HG02885 (cell line): ENCODE results near the gene SIN3A.
A peak's percentile ranks its signal among the peaks of the same experiment; 100 is the strongest.
"Not testable (repeated sequence)": the region's sequence is repeated elsewhere in the genome, so short reads cannot be mapped to it uniquely, and the experiment has no call there.

Experiments used
- ATAC-seq: cut with Tn5 transposase; IDR thresholded peaks from one replicate; pipeline ENCODE4 v1.9.1; 2021; ENCODE audit warnings: mild to moderate bottlenecking; ENCODE audit not compliant: unreplicated experiment, poor library complexity

Gene SIN3A

GRCh38 chr15:75451674-75452363 is at the start of gene SIN3A:
Gene SIN3A (minus strand): TSS chr15:75451690. CDS start chr15:75430375, 21,315 bp downstream.
- peak; percentile 46 for ATAC-seq

GRCh38 chr15:75493732-75494131 is 42.2 kb upstream of the SIN3A start:
- ATAC-seq, result no peak

- ATAC-seq, result no peak
Measured at GRCh38 chr15:75483961-75484360, 32.5 kb upstream of the SIN3A start.

GRCh38 chr15:75483556-75483955 is 32.1 kb upstream of the SIN3A start:
- ATAC-seq, result not testable (repeated sequence)

- no peak for ATAC-seq
Measured at GRCh38 chr15:75483106-75483505, 31.6 kb upstream of the SIN3A start.

- not testable (repeated sequence) for ATAC-seq
Measured at GRCh38 chr15:75480463-75480862, 29.0 kb upstream of the SIN3A start.

- ATAC-seq, result no peak
Measured at GRCh38 chr15:75479670-75480069, 28.2 kb upstream of the SIN3A start.

GRCh38 chr15:75477094-75477493 is 25.6 kb upstream of the SIN3A start:
- ATAC-seq, result not testable (repeated sequence)

GRCh38 chr15:75468913-75469598 is 17.6 kb upstream of the SIN3A start:
- no peak for ATAC-seq

- no peak for ATAC-seq
Measured at GRCh38 chr15:75460646-75461045, 9.2 kb upstream of the SIN3A start.

- ATAC-seq, result no peak
Measured at GRCh38 chr15:75459581-75459980, 8.1 kb upstream of the SIN3A start.

- ATAC-seq, result no peak
Measured at GRCh38 chr15:75456710-75457109, 5.2 kb upstream of the SIN3A start.

- no peak for ATAC-seq
Measured at GRCh38 chr15:75455982-75456531, 4.6 kb upstream of the SIN3A start.

GRCh38 chr15:75455424-75455981 is 4.0 kb upstream of the SIN3A start:
- no peak for ATAC-seq

GRCh38 chr15:75454471-75455378 is 3.2 kb upstream of the SIN3A start:
- no peak for ATAC-seq

GRCh38 chr15:75453703-75454470 is 2.4 kb upstream of the SIN3A start:
- ATAC-seq, result peak; percentile 39

- ATAC-seq, result no peak
Measured at GRCh38 chr15:75452865-75453702, 1.6 kb upstream of the SIN3A start.

- no peak for ATAC-seq
Measured at GRCh38 chr15:75452364-75452864, 924 bp upstream of the SIN3A start.
